DMS 273 (cell line): ENCODE measurements around the gene MDH1.
"Not testable (repeated sequence)": the region's sequence is repeated elsewhere in the genome, so short reads cannot be mapped to it uniquely, and the experiment has no call there.

Experiments used
- DNase-seq: peaks from one replicate; lab custom pipeline; 2025; ENCODE audit not compliant: unreplicated experiment; lab: John Stamatoyannopoulos, UW

MDH1 gene

GRCh38 chr2:63588385-63589147, at the start of gene MDH1, which contains the start of gene WDPCP:
MDH1 (plus strand) TSS chr2:63588963; CDS start chr2:63589044, 81 bp downstream.
WDPCP (minus strand) TSS chr2:63588477; CDS start chr2:63588271, 206 bp downstream.
- peak; percentile 99 for DNase-seq

- DNase-seq: no peak
These were observed 49.2 kb upstream of the MDH1 start for GRCh38 chr2:63539416-63540162.

- peak; percentile 39 for DNase-seq
These were observed 44.6 kb upstream of the MDH1 start for GRCh38 chr2:63544017-63544627.

- no peak for DNase-seq
These were observed 43.7 kb upstream of the MDH1 start for GRCh38 chr2:63545023-63545422.

GRCh38 chr2:63553049-63553448, 35.7 kb upstream of the MDH1 start:
- no peak for DNase-seq

GRCh38 chr2:63555299-63555698, 33.5 kb upstream of the MDH1 start:
- DNase-seq: no peak

- no peak for DNase-seq
These were observed 32.8 kb upstream of the MDH1 start for GRCh38 chr2:63555931-63556330.

GRCh38 chr2:63557819-63558218, 30.9 kb upstream of the MDH1 start:
- DNase-seq: not testable (repeated sequence)

GRCh38 chr2:63558922-63559321, 29.8 kb upstream of the MDH1 start:
- not testable (repeated sequence) for DNase-seq

- DNase-seq: no peak
These were observed 26.0 kb upstream of the MDH1 start for GRCh38 chr2:63562751-63563150.

GRCh38 chr2:63569740-63570139, 19.0 kb upstream of the MDH1 start:
- DNase-seq: no peak

GRCh38 chr2:63571291-63571690, 17.5 kb upstream of the MDH1 start:
- no peak for DNase-seq

- no peak for DNase-seq
These were observed 16.8 kb upstream of the MDH1 start for GRCh38 chr2:63572001-63572400.

- not testable (repeated sequence) for DNase-seq
These were observed 15.7 kb upstream of the MDH1 start for GRCh38 chr2:63573026-63573425.

- DNase-seq: not testable (repeated sequence)
These were observed 14.9 kb upstream of the MDH1 start for GRCh38 chr2:63573726-63574345.

GRCh38 chr2:63576546-63576945, 12.2 kb upstream of the MDH1 start:
- DNase-seq: peak; percentile 57

GRCh38 chr2:63578767-63579166, 10.0 kb upstream of the MDH1 start:
- DNase-seq: no peak

- peak; percentile 25 for DNase-seq
These were observed 8.0 kb upstream of the MDH1 start for GRCh38 chr2:63580651-63581297.

- peak; percentile 52 for DNase-seq
These were observed 7.3 kb upstream of the MDH1 start for GRCh38 chr2:63581298-63581961.

- DNase-seq: no peak
These were observed 5.9 kb upstream of the MDH1 start for GRCh38 chr2:63582873-63583272.
